Measurements from ENCODE around the gene IL1RL2. TPM values are rescaled to one million over a fixed set of nuclear protein-coding genes. Genes with fewer than 3 reads are reported as not detected.

Gene IL1RL2
- total RNA-seq, 1 donor from 2014 or later, result not detected

GRCh38 chr2:102194609-102195268 is 7.9 kb downstream of the IL1RL2 start:
- peaks cover 8% of the 10 kb centered on the region for H3K27me3 Mint-ChIP-seq
- peaks cover 4% of the 10 kb centered on the region for H3K9me3 Mint-ChIP-seq (ENCODE audit: low read depth)
- no peak for DNase-seq (ENCODE audit: low spot score, unreplicated experiment)
- H3K36me3 Mint-ChIP-seq (ENCODE audit: insufficient read depth), result no peaks in the 10 kb centered on the region
- TF ChIP-seq, protein P1, sequence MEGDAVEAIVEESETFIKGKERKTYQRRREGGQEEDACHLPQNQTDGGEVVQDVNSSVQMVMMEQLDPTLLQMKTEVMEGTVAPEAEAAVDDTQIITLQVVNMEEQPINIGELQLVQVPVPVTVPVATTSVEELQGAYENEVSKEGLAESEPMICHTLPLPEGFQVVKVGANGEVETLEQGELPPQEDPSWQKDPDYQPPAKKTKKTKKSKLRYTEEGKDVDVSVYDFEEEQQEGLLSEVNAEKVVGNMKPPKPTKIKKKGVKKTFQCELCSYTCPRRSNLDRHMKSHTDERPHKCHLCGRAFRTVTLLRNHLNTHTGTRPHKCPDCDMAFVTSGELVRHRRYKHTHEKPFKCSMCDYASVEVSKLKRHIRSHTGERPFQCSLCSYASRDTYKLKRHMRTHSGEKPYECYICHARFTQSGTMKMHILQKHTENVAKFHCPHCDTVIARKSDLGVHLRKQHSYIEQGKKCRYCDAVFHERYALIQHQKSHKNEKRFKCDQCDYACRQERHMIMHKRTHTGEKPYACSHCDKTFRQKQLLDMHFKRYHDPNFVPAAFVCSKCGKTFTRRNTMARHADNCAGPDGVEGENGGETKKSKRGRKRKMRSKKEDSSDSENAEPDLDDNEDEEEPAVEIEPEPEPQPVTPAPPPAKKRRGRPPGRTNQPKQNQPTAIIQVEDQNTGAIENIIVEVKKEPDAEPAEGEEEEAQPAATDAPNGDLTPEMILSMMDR (IDR thresholded peaks at IDR 0.05; ENCODE audit: unreplicated experiment), result no peak
- peak overlapping the region; percentile 7 for H3K27ac Mint-ChIP-seq
- H3K4me1 Mint-ChIP-seq (ENCODE audit: low read depth), result peaks cover 12% of the 10 kb centered on the region
- H3K4me3 Mint-ChIP-seq (ENCODE audit: low read depth), result no peak overlapping the region

GRCh38 chr2:102197389-102198137 is 10.7 kb downstream of the IL1RL2 start:
- Mint-ChIP-seq H3K27ac (no peak overlapping the region), H3K4me1 (ENCODE audit: low read depth) (peaks cover 7% of the 10 kb centered on the region), H3K4me3 (ENCODE audit: low read depth) (no peak overlapping the region), H3K36me3 (ENCODE audit: insufficient read depth) (no peaks in the 10 kb centered on the region), H3K9me3 (ENCODE audit: low read depth) (no peaks in the 10 kb centered on the region), H3K27me3 (peaks cover 8% of the 10 kb centered on the region)
- TF ChIP-seq, protein P1 (IDR thresholded peaks at IDR 0.05; ENCODE audit: unreplicated experiment), result no peak
- no peak for DNase-seq (ENCODE audit: low spot score, unreplicated experiment)

GRCh38 chr2:102200539-102200938 is 13.7 kb downstream of the IL1RL2 start:
- Mint-ChIP-seq H3K36me3 (ENCODE audit: insufficient read depth) (no peaks in the 10 kb centered on the region), H3K4me1 (ENCODE audit: low read depth) (peaks cover under 1% of the 10 kb centered on the region), H3K9me3 (ENCODE audit: low read depth) (peaks cover 18% of the 10 kb centered on the region), H3K4me3 (ENCODE audit: low read depth) (no peak overlapping the region), H3K27me3 (peaks cover 8% of the 10 kb centered on the region), H3K27ac (no peak overlapping the region)
- no peak for DNase-seq (ENCODE audit: low spot score, unreplicated experiment)
- TF ChIP-seq, protein P1 (IDR thresholded peaks at IDR 0.05; ENCODE audit: unreplicated experiment), result no peak

- no peak for DNase-seq (ENCODE audit: low spot score, unreplicated experiment)
- H3K27ac Mint-ChIP-seq, result no peak overlapping the region
- H3K27me3 Mint-ChIP-seq, result no peaks in the 10 kb centered on the region
- no peaks in the 10 kb centered on the region for H3K4me1 Mint-ChIP-seq (ENCODE audit: low read depth)
- H3K36me3 Mint-ChIP-seq (ENCODE audit: insufficient read depth), result no peaks in the 10 kb centered on the region
- peaks cover 18% of the 10 kb centered on the region for H3K9me3 Mint-ChIP-seq (ENCODE audit: low read depth)
- TF ChIP-seq, protein P1 (IDR thresholded peaks at IDR 0.05; ENCODE audit: unreplicated experiment), result no peak
- H3K4me3 Mint-ChIP-seq (ENCODE audit: low read depth), result no peak overlapping the region
Observed at GRCh38 chr2:102204638-102205037, 17.8 kb downstream of the IL1RL2 start.

- peaks cover 18% of the 10 kb centered on the region for H3K9me3 Mint-ChIP-seq (ENCODE audit: low read depth)
- no peak overlapping the region for H3K4me3 Mint-ChIP-seq (ENCODE audit: low read depth)
- no peak for DNase-seq (ENCODE audit: low spot score, unreplicated experiment)
- H3K4me1 Mint-ChIP-seq (ENCODE audit: low read depth), result no peaks in the 10 kb centered on the region
- no peak overlapping the region for H3K27ac Mint-ChIP-seq
- H3K27me3 Mint-ChIP-seq, result no peaks in the 10 kb centered on the region
- TF ChIP-seq, protein P1 (IDR thresholded peaks at IDR 0.05; ENCODE audit: unreplicated experiment), result no peak
- H3K36me3 Mint-ChIP-seq (ENCODE audit: insufficient read depth), result no peaks in the 10 kb centered on the region
Observed at GRCh38 chr2:102206666-102207341, 20.0 kb downstream of the IL1RL2 start.

Data from progenitor cell of endocrine pancreas (in vitro differentiated cells).